Activated naive CD4-positive, alpha-beta T cell treated with anti-CD3 and anti-CD28 coated beads for 36 hours (primary cell): ENCODE results near the gene MLLT3. TPM values are rescaled to one million over a fixed set of nuclear protein-coding genes. Genes with fewer than 3 reads are reported as not detected.
"Not testable (repeated sequence)": the region's sequence is repeated elsewhere in the genome, so short reads cannot be mapped to it uniquely, and the experiment has no call there.

Experiments used
- CTCF ChIA-PET: fragments of 350-600 bp; sonication (Branson Sonifier 250); formaldehyde crosslinking; loops from one replicate; lab custom pipeline; 2021; ENCODE audit warnings: antibody characterized with exemption; lab: Charles Lee
- DNase-seq: peaks from one replicate; pipeline ENCODE4 v3.0.0-alpha.2; 2020
- H3K27ac Mint-ChIP-seq: one replicate; pipeline ENCODE4 v1.8.0; 2021; ENCODE audit warnings: mild to moderate bottlenecking, mixed read lengths
- H3K27me3 Mint-ChIP-seq: one replicate; pipeline ENCODE4 v1.8.0; 2021; ENCODE audit warnings: low read depth, mixed read lengths
- H3K36me3 Mint-ChIP-seq: one replicate; pipeline ENCODE4 v1.8.0; 2021; ENCODE audit warnings: low read depth, mixed read lengths
- H3K4me1 Mint-ChIP-seq: one replicate; pipeline ENCODE4 v1.8.0; 2021; ENCODE audit warnings: low read depth, mixed read lengths
- H3K4me3 Mint-ChIP-seq: one replicate; pipeline ENCODE4 v1.8.0; 2021; ENCODE audit warnings: mild to moderate bottlenecking, moderate library complexity, mixed read lengths
- H3K9me3 Mint-ChIP-seq: one replicate; pipeline ENCODE4 v1.8.0; 2021; ENCODE audit warnings: mixed read lengths
- intact Hi-C: fragments of 100-400 bp; cut with micrococcal nuclease; formaldehyde crosslinking; loops from one replicate; pipeline ENCODE4 v1.15.1; 2023
- total RNA-seq, 2 experiments: library from RNA; stranded (reverse); gene quantifications; one replicate each; pipeline ENCODE4 v1.2.3, GENCODE V29; 2021

Gene MLLT3
- total RNA-seq, 2 experiments from 2014 or later = 44.3 to 51.4 TPM

DNA sequence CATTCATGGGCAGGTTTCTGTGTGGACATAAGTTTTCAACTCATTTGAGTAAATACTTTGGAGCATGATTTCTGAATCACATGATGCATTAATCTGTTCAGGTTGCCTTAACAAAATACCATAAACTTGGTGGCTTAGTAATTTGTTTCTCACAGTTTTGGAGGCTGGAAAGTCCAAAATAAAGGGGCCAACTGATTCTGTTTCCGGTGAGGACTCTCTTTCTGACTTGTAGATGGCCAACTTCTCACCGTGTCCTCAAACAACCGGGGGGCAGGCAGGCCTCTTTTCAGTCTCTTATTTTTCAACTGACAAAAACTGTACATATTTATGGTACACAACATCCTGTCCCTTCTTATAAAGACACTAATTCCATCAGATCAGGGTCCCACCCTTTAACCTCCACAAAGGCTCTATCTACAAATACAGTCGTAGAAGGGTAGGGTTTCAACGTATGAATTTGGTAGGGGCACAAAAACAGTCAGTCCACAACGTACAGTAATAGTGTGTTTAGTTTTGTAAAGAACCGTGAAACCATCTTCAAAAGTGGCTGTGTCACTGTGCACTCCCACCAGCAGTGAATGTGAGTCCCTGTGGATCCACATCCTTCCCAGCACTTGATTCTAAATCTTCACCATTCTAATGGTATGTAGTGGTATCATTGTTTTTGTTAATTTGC, 37.2 kb downstream of the MLLT3 start:
- Mint-ChIP-seq H3K27me3 (no peaks in the 10 kb centered on the region), H3K9me3 (no peaks in the 10 kb centered on the region), H3K4me1 (peaks cover 56% of the 10 kb centered on the region), H3K36me3 (peaks cover 14% of the 10 kb centered on the region), H3K27ac (no peak overlapping the region), H3K4me3 (no peak overlapping the region)
- no peak for DNase-seq
- CTCF ChIA-PET = no interaction called here
- intact Hi-C loops = no loop called here

- H3K9me3 Mint-ChIP-seq, H3K27me3 Mint-ChIP-seq, H3K4me3 Mint-ChIP-seq, DNase-seq, intact Hi-C loops, H3K27ac Mint-ChIP-seq: not testable (repeated sequence)
- Mint-ChIP-seq H3K36me3 (peaks cover 14% of the 10 kb centered on the region), H3K4me1 (peaks cover 66% of the 10 kb centered on the region)
- CTCF ChIA-PET = interaction anchor here (0.6 kb wide), 1 partner anchor 294 kb away, joined by 3 read pairs; no protein-coding TSS in a partner anchor
These were observed 39.2 kb downstream of the MLLT3 start for GRCh38 chr9:20583088-20583487.

GRCh38 chr9:20582150-20582549, 40.1 kb downstream of the MLLT3 start:
- H3K36me3 Mint-ChIP-seq = peaks cover 20% of the 10 kb centered on the region
- CTCF ChIA-PET = no interaction called here

GRCh38 chr9:20580673-20581072, 41.6 kb downstream of the MLLT3 start:
- Mint-ChIP-seq H3K36me3 (peaks cover 27% of the 10 kb centered on the region), H3K27me3 (no peaks in the 10 kb centered on the region)
- CTCF ChIA-PET = no interaction called here

More at GRCh38 chr9:20582150-20582549, 40.1 kb downstream of the MLLT3 start:
- intact Hi-C loops = no loop called here
- Mint-ChIP-seq H3K9me3 (no peaks in the 10 kb centered on the region), H3K4me1 (peaks cover 73% of the 10 kb centered on the region), H3K4me3 (no peak overlapping the region), H3K27ac (no peak overlapping the region), H3K27me3 (no peaks in the 10 kb centered on the region)
- DNase-seq = no peak

GRCh38 chr9:20579524-20580314, 42.6 kb downstream of the MLLT3 start:
- Mint-ChIP-seq H3K4me3 (no peak overlapping the region), H3K9me3 (peaks cover 13% of the 10 kb centered on the region), H3K27ac (peak overlapping the region; percentile 38), H3K36me3 (peaks cover 32% of the 10 kb centered on the region), H3K27me3 (no peaks in the 10 kb centered on the region), H3K4me1 (peaks cover 64% of the 10 kb centered on the region)
- intact Hi-C loops = no loop called here
- peak; percentile 34 for DNase-seq
- CTCF ChIA-PET = interaction anchor here (0.9 kb wide), 1 partner anchor 30 kb away, joined by 3 read pairs; no protein-coding TSS in a partner anchor

More at GRCh38 chr9:20580673-20581072, 41.6 kb downstream of the MLLT3 start:
- H3K9me3 Mint-ChIP-seq = peaks cover 9% of the 10 kb centered on the region
- no peak for DNase-seq
- H3K27ac Mint-ChIP-seq = no peak overlapping the region
- intact Hi-C loops = no loop called here
- no peak overlapping the region for H3K4me3 Mint-ChIP-seq
- H3K4me1 Mint-ChIP-seq = peaks cover 69% of the 10 kb centered on the region

DNA sequence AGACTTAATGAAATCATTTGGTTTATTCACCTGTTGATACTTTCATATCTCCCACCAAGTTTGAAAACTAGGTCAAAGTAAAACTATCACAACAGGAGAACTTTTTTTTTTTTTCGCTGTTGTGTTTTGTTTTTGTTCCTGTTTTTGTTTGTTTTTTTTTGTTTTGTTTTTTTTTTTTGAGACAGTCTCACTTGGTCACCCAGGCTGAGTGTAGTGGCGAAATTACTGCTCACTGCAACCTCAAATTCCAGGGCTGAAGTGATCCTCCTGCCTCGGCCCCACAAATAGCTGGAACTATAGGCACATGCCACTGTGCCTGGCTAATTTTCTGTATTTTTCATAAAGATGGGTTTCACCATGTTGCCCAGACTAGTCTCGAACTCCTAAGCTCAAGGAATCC, 49.3 kb downstream of the MLLT3 start:
- Mint-ChIP-seq H3K4me3 (no peak overlapping the region), H3K9me3 (peaks cover 13% of the 10 kb centered on the region), H3K36me3 (peaks cover 17% of the 10 kb centered on the region), H3K27ac (no peak overlapping the region), H3K4me1 (peaks cover 66% of the 10 kb centered on the region), H3K27me3 (no peaks in the 10 kb centered on the region)
- CTCF ChIA-PET = no interaction called here
- intact Hi-C loops = no loop called here
- DNase-seq = no peak

DNA sequence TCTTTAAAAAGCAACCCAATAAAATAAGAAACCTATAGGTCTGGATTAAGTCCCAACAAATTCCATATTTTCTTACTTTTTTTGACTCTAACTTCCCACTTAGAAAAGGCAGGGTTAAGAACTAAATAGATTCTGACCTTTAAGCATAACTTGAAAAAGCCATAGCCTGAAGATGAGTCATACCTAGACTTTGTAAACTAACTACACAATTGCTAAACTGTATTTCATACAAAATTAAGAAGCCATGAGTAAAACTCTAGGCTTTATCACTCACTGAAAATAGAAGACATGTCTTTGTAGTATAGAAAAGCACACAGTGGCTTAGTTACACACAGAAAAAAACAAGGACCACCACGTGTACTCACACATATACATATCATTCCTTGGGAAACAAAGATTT, 51.5 kb downstream of the MLLT3 start:
- intact Hi-C loops = loop anchor here (1.0 kb wide), 1 partner anchor 8 kb away; no protein-coding TSS in a partner anchor
- no peaks in the 10 kb centered on the region for H3K27me3 Mint-ChIP-seq
- peaks cover 4% of the 10 kb centered on the region for H3K9me3 Mint-ChIP-seq
- peaks cover 71% of the 10 kb centered on the region for H3K4me1 Mint-ChIP-seq
- peak overlapping the region; percentile 52 for H3K27ac Mint-ChIP-seq
- H3K4me3 Mint-ChIP-seq = no peak overlapping the region
- H3K36me3 Mint-ChIP-seq = peaks cover 5% of the 10 kb centered on the region
- CTCF ChIA-PET = interaction anchor here (1.2 kb wide), 1 partner anchor 211 kb away, joined by 3 read pairs; no protein-coding TSS in a partner anchor
- no peak for DNase-seq

GRCh38 chr9:20570087-20570486, 52.2 kb downstream of the MLLT3 start:
- H3K4me1 Mint-ChIP-seq = peaks cover 76% of the 10 kb centered on the region
- no peak overlapping the region for H3K4me3 Mint-ChIP-seq
- H3K27me3 Mint-ChIP-seq = no peaks in the 10 kb centered on the region
- H3K9me3 Mint-ChIP-seq = peaks cover 2% of the 10 kb centered on the region
- CTCF ChIA-PET = interaction anchor here (0.6 to 1.2 kb wide), 3 partner anchors 46 to 210 kb away, joined by 3 to 4 read pairs (median 3); no protein-coding TSS in a partner anchor
- no peak for DNase-seq
- H3K36me3 Mint-ChIP-seq = peaks cover 2% of the 10 kb centered on the region
- no peak overlapping the region for H3K27ac Mint-ChIP-seq
- intact Hi-C loops = loop anchor here (1.0 kb wide), 1 partner anchor 8 kb away; no protein-coding TSS in a partner anchor

DNA sequence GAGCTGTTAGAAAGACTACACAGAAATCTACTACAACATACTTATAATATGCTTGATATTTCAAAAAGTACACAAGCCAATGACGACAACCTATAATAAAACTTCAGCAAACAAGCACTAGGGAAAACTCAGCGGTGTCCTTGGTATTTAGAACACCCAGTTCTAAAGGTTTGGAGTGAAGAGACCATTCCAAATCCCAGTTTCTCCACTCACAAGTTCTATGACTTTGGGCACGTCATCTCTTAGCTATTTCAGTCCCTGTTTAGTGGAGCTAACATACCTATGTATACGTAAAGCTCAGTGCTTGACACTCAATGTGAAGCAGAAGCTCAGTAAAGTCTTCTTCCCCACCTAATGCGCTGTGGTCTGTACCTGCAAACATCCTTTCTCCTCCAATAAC, 52.8 kb downstream of the MLLT3 start:
- Mint-ChIP-seq H3K27ac (no peak overlapping the region), H3K36me3 (no peaks in the 10 kb centered on the region), H3K4me1 (peaks cover 76% of the 10 kb centered on the region), H3K9me3 (no peaks in the 10 kb centered on the region), H3K27me3 (no peaks in the 10 kb centered on the region), H3K4me3 (no peak overlapping the region)
- CTCF ChIA-PET = interaction anchor here (0.6 to 1.2 kb wide), 2 partner anchors 46 to 55 kb away, joined by 3 to 4 read pairs; no protein-coding TSS in a partner anchor
- no peak for DNase-seq
- intact Hi-C loops = no loop called here

DNA sequence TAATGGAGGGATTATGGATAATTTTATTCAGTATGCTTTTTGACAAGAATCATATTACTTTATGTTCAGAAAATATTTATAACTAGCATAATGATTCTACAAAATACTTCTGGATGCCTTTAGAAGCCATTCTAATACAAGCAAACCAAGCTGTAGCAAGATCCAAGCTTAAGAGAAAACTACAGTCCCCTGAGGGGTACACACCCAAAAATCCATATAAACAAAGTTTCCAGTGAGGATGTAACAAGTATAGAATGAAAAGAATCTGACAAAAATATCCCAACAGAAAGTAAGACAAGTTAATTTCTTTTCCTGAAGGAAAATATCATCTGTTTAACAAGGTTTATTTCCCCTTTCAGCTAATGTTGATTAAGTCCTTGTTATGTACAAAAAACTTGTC, 53.9 kb downstream of the MLLT3 start:
- H3K4me1 Mint-ChIP-seq = peaks cover 77% of the 10 kb centered on the region
- no peaks in the 10 kb centered on the region for H3K36me3 Mint-ChIP-seq
- no peak overlapping the region for H3K27ac Mint-ChIP-seq
- DNase-seq = no peak
- no peak overlapping the region for H3K4me3 Mint-ChIP-seq
- H3K27me3 Mint-ChIP-seq = no peaks in the 10 kb centered on the region
- H3K9me3 Mint-ChIP-seq = no peaks in the 10 kb centered on the region
- intact Hi-C loops = no loop called here
- CTCF ChIA-PET = interaction anchor here (0.5 to 0.7 kb wide), 2 partner anchors 29 to 1335 kb away, joined by 3 to 4 read pairs; no protein-coding TSS in a partner anchor

DNA sequence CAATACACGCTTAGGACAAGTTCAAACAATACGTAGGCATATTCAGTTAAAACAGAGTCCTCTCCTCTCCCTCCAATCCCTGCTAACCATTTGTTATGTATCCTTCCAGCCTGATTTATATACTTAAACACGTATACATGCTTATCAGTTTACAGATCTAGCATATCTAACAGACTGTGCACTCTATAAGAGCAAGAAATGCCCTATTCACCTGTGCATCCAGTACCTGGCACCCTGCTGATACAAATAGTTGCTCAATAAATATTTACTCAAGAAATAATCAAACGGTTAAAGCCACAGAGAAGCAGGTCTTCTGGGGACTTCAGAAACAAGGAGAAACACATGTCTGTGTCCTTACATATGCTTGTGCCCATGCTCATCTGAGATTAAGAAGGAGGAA, 55.9 kb downstream of the MLLT3 start:
- peaks cover 82% of the 10 kb centered on the region for H3K4me1 Mint-ChIP-seq
- no peaks in the 10 kb centered on the region for H3K9me3 Mint-ChIP-seq
- no peaks in the 10 kb centered on the region for H3K27me3 Mint-ChIP-seq
- H3K4me3 Mint-ChIP-seq = no peak overlapping the region
- H3K27ac Mint-ChIP-seq = no peak overlapping the region
- CTCF ChIA-PET = no interaction called here
- no peaks in the 10 kb centered on the region for H3K36me3 Mint-ChIP-seq
- DNase-seq = no peak
- intact Hi-C loops = no loop called here

GRCh38 chr9:20564650-20565049, 57.6 kb downstream of the MLLT3 start:
- Mint-ChIP-seq H3K4me1 (peaks cover 85% of the 10 kb centered on the region), H3K27me3 (no peaks in the 10 kb centered on the region), H3K4me3 (no peak overlapping the region), H3K9me3 (no peaks in the 10 kb centered on the region), H3K36me3 (no peaks in the 10 kb centered on the region), H3K27ac (no peak overlapping the region)
- DNase-seq = no peak
- intact Hi-C loops = loop anchor here (5.0 kb wide), 1 partner anchor 637 kb away; no protein-coding TSS in a partner anchor
- CTCF ChIA-PET = interaction anchor here (1.0 to 1.3 kb wide), 3 partner anchors 11 to 141 kb away, joined by 3 to 5 read pairs (median 3); no protein-coding TSS in a partner anchor
